Thyroid gland (tissue), 4 donors: Measurements from ENCODE around the gene ABCC2.

Experiments used
- CTCF ChIP-seq, 6 experiments: fragments of 200-600 bp in 3 of 6; fragments of 450-650 bp in 3 of 6; sonication (generic) in 3 of 6; IDR thresholded peaks; one replicate each; pipeline ENCODE4 v1.5.1; 2016 to 2019; ENCODE audit warnings: antibody characterized with exemption in 6 of 6, mild to moderate bottlenecking in 2 of 6, inconsistent platforms in 1 of 6, moderate library complexity in 1 of 6
- POLR2A ChIP-seq, 2 donors: fragments of 450-650 bp; IDR thresholded peaks; one replicate each; pipeline ENCODE4 v1.6.1; 2017; ENCODE audit warnings: antibody characterized with exemption in 2 of 2, mild to moderate bottlenecking in 2 of 2, moderate library complexity in 1 of 2

- TF ChIP-seq POLR2A (IDR thresholded peaks at IDR 0.05): no peak
- TF ChIP-seq CTCF (IDR thresholded peaks at IDR 0.05): no peak
These were observed 22.1 kb upstream of the ABCC2 start for GRCh38 chr10:99760321-99760720.
